ENCODE results near the gene DYNLRB1. TPM values are rescaled to one million over a fixed set of nuclear protein-coding genes. Genes with fewer than 3 reads are reported as not detected.

Gene DYNLRB1
- total RNA-seq, 6 donors from 2014 or later = 77.5 to 156 (median 122) TPM

DNA sequence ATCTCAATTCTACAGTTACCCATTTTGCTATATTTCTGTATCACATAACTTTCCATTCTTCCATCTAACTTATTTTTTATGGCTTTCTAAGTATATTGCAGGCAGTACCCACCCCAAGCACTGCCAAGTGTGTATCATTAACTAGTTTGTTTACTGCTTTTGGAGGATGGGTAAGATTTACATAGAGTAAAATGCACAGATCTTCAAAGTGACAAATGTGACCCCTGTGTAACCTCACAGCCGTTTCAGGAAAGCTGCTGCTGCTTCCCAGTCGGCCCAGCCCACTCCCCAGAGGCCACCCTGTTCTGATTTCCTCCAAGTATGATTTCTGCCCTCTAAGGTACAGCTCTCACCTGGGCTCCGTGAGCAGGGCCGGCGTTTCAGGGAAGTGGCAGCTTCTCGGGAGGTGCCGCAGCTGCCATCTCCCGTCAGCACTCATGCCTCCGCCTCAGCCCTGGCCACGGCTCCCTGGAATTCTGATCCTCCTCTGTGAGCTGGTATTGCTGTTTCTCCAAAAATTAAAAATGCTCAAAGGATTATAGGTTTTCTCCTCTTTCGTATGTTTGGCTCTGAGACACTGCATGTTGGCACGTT is 27.3 kb downstream of the DYNLRB1 start:
- WGBS, 2 donors = 71 to 76% methylated on average over 12 of the region's 12 CpGs
- no peaks in the 10 kb centered on the region for H3K27me3 ChIP-seq

DNA sequence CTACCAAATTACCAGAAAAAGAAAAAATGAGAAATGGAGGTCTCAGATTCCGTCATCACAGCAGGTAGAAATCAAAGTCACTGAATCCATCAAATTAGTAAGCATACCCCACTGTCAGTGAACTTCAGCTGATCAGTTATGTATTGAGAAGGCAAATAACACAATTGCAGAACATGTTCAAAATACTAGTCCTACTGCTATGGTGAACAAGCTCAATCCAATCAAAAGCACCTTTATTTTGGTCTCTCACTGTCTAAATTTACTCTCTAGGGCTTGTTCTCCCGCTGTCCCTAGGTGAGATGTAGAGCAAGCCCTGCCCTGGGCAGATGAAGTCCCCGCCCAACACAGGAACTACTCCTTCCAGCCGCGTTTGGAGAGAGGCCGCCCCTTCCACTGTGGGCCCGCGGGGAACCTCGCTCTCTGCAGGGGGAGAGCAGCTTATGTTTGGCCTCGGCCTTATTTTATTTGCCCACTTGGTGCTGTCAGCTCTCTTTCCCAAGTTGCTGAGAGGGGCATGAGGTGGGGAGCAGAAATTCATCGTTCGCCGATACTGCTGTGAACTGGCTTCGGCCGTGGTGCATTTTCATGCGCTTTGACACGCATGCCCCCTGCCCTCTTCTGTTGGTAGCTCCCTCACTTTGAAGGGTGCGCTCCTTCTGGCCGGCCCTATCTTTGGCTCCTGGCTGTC is 28.0 kb downstream of the DYNLRB1 start:
- Histone ChIP-seq H3K27ac (no peak overlapping the region), H3K4me3 (peak overlapping the region in 3 of 4 donors; percentile 9 to 30 (median 9)), H3K36me3 (peaks cover 10 to 38% (median 26%) of the 10 kb centered on the region in 4 donors), H3K9me3 (no peaks in the 10 kb centered on the region), H3K27me3 (no peaks in the 10 kb centered on the region), H3K4me1 (peaks cover 0 to 7% (median 2%) of the 10 kb centered on the region in 4 donors)
- WGBS, 2 donors = 21 to 33% methylated on average over 13 to 19 of the region's 19 CpGs
- no peak for DNase-seq
- peak in 1 of 2 donors; percentile 54 for ATAC-seq (ENCODE audit: low FRiP score in 2 of 2)
- TF ChIP-seq POLR2AphosphoS5 (IDR thresholded peaks at IDR 0.05) (no peak), POLR2A (IDR thresholded peaks at IDR 0.05) (no peak), EP300 (IDR thresholded peaks at IDR 0.05) (no peak)
- TF ChIP-seq, protein P1, sequence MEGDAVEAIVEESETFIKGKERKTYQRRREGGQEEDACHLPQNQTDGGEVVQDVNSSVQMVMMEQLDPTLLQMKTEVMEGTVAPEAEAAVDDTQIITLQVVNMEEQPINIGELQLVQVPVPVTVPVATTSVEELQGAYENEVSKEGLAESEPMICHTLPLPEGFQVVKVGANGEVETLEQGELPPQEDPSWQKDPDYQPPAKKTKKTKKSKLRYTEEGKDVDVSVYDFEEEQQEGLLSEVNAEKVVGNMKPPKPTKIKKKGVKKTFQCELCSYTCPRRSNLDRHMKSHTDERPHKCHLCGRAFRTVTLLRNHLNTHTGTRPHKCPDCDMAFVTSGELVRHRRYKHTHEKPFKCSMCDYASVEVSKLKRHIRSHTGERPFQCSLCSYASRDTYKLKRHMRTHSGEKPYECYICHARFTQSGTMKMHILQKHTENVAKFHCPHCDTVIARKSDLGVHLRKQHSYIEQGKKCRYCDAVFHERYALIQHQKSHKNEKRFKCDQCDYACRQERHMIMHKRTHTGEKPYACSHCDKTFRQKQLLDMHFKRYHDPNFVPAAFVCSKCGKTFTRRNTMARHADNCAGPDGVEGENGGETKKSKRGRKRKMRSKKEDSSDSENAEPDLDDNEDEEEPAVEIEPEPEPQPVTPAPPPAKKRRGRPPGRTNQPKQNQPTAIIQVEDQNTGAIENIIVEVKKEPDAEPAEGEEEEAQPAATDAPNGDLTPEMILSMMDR (IDR thresholded peaks at IDR 0.05) = no peak

More for the DNA sequence above, 27.3 kb downstream of the DYNLRB1 start:
- TF ChIP-seq, protein P1 (IDR thresholded peaks at IDR 0.05) = no peak
- TF ChIP-seq EP300 (IDR thresholded peaks at IDR 0.05) (no peak), POLR2A (IDR thresholded peaks at IDR 0.05) (no peak), POLR2AphosphoS5 (IDR thresholded peaks at IDR 0.05) (no peak)
- ATAC-seq (ENCODE audit: low FRiP score in 2 of 2) = no peak
- H3K9me3 ChIP-seq = no peaks in the 10 kb centered on the region
- H3K4me3 ChIP-seq = no peak overlapping the region
- no peak for DNase-seq
- H3K27ac ChIP-seq = no peak overlapping the region
- H3K36me3 ChIP-seq = peaks cover 10 to 43% (median 27%) of the 10 kb centered on the region in 4 donors
- peaks cover 0 to 7% (median 2%) of the 10 kb centered on the region in 4 donors for H3K4me1 ChIP-seq

DNA sequence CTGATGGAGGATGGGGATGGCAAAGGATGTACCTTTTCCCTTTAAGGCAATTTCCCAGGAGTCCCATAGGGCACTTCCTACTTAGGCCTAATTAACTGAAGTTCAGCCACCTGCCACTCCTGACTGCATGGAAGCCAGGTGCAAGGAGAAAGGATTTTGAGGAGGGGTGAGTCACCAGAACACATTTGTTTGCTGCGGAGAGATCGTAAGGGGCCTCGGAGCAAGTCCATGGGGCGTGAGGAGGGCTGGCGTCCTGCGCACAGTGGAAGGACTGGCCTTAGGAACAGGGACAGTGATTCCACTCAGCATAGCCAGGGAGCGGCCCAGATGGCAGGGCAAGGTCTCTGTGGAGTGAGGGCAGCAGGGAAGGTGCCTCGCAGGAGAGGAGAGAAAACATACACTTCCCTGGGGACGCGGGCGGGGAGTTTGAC is 30.5 kb downstream of the DYNLRB1 start:
- TF ChIP-seq, protein P1 (IDR thresholded peaks at IDR 0.05) = no peak
- TF ChIP-seq POLR2A (IDR thresholded peaks at IDR 0.05) (no peak), POLR2AphosphoS5 (IDR thresholded peaks at IDR 0.05) (no peak), EP300 (IDR thresholded peaks at IDR 0.05) (no peak)
- Histone ChIP-seq H3K27me3 (no peaks in the 10 kb centered on the region), H3K27ac (no peak overlapping the region), H3K9me3 (no peaks in the 10 kb centered on the region), H3K4me1 (peaks cover 0 to 7% (median 2%) of the 10 kb centered on the region in 4 donors), H3K4me3 (no peak overlapping the region), H3K36me3 (peaks cover 0 to 13% (median 5%) of the 10 kb centered on the region in 4 donors)
- no peak for DNase-seq
- 91 to 93% methylated on average over 11 of the region's 11 CpGs for WGBS, 2 donors
- ATAC-seq (ENCODE audit: low FRiP score in 2 of 2) = no peak

DNA sequence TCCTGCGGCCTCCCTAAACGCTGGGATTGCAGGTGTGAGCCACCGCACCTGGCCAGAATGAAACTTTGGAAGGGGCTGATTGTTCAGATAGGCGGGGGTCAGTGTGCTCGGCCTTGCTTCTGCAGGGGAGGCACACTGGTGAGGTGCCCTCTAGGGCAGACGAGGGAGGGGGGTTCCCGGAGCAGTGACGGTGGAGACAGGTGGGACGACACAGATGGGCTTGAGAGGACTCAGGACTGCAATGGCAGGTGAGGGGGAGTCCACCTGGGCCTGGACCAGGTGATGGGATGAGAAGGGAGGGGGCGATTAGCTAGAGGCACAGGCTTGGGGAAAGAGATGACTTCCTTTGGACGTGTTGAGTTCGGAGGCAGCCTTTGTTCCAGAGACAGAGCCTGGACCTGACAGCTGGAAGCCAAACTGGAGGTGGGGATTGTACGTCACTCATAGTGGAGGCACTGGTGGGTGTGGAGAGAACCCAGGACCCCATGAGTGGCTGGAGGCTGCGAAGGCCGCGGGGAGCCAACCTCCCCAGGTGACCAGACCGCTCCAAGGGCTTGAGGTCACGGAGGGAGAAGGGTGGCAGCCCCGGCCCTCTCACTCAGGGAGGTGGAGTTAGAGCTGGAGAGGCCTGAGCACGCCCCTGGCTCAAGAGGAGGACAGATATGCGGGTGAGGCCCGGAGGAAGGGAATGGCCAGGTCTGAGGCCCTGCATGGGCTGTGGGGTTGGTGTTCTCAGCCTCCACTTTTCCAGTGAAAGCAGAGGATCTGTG is 31.8 kb downstream of the DYNLRB1 start:
- H3K36me3 ChIP-seq = peaks cover 0 to 4% (median 0%) of the 10 kb centered on the region in 4 donors
- 88 to 90% methylated on average over 19 to 22 of the region's 22 CpGs for WGBS, 2 donors
- DNase-seq (no peak), ATAC-seq (ENCODE audit: low FRiP score in 2 of 2) (peak in 1 of 2 donors; percentile 25)
- H3K27me3 ChIP-seq = no peaks in the 10 kb centered on the region
- H3K4me3 ChIP-seq = no peak overlapping the region
- peaks cover 0 to 7% (median 2%) of the 10 kb centered on the region in 4 donors for H3K4me1 ChIP-seq
- H3K27ac ChIP-seq = no peak overlapping the region
- no peaks in the 10 kb centered on the region for H3K9me3 ChIP-seq
- TF ChIP-seq, protein P1 (IDR thresholded peaks at IDR 0.05) = no peak
- no peak for TF ChIP-seq POLR2AphosphoS5 (IDR thresholded peaks at IDR 0.05)
- no peak for TF ChIP-seq POLR2A (IDR thresholded peaks at IDR 0.05)
- no peak for TF ChIP-seq EP300 (IDR thresholded peaks at IDR 0.05)
